IPS DF 6.9 (cell line): ENCODE measurements around the gene DLD.
"Not testable (repeated sequence)": the region's sequence is repeated elsewhere in the genome, so short reads cannot be mapped to it uniquely, and the experiment has no call there.

Source experiments
- DNase-seq: peaks from one replicate; pipeline ENCODE4 v3.0.0-alpha.2; 2013; ENCODE audit warnings: low read depth, low spot score
- H3K27ac ChIP-seq: one replicate; pipeline ENCODE4 v1.5.1; 2013; ENCODE audit warnings: low read length, control low read depth
- H3K27me3 ChIP-seq: 2 replicates; pipeline ENCODE4 v1.6.1; 2013; ENCODE audit warnings: mild to moderate bottlenecking, low read length; ENCODE audit not compliant: control insufficient read depth, insufficient read depth
- H3K36me3 ChIP-seq: 2 replicates; pipeline ENCODE4 v1.6.1; 2013; ENCODE audit warnings: low read length; ENCODE audit not compliant: control insufficient read depth, insufficient read depth
- H3K4me1 ChIP-seq: 2 replicates; pipeline ENCODE4 v1.6.1; 2013; ENCODE audit warnings: low read length; ENCODE audit not compliant: control insufficient read depth, insufficient read depth
- H3K4me3 ChIP-seq: 2 replicates; pipeline ENCODE4 v1.5.1; 2013; ENCODE audit warnings: mild to moderate bottlenecking, low read length
- H3K9me3 ChIP-seq: 2 replicates; pipeline ENCODE4 v1.6.1; 2013; ENCODE audit warnings: low read length, inconsistent platforms; ENCODE audit not compliant: control insufficient read depth, insufficient read depth
- WGBS: extraction: QIAGEN DNeasy Blood & Tissue Kit; methylation state at CpG from one replicate; pipeline ENCODE4 v1.1.7; 2013; ENCODE audit warnings: mixed read lengths, missing lambda C conversion rate; ENCODE audit not compliant: insufficient read length, insufficient coverage; 5-methylcytosine and 5-hydroxymethylcytosine counted together

The DLD gene

DNA sequence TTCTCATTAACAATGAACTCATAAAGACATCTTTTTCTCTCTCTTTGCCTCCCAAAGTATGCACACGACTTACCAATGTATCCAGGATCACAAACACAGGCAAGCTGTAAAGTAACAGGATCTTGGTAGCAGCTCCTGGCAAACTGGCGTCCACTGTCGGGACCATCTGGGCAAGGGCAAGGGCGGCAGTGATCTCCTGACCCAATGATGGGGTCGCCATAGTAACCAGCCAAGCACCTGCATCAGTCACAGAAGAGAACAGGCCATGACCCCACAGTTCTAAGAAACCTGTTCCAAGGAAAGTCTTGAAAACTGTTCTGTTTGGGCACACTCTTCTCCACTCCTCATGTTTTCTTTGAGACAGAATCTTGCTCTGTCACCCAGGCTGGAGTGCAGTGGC is 64.4 kb downstream of the DLD start:
- H3K4me1 ChIP-seq = peaks cover 11% of the 10 kb centered on the region
- DNase-seq = no peak
- H3K36me3 ChIP-seq = no peaks in the 10 kb centered on the region
- H3K4me3 ChIP-seq = no peak overlapping the region
- H3K27ac ChIP-seq = no peak overlapping the region
- no peaks in the 10 kb centered on the region for H3K9me3 ChIP-seq
- H3K27me3 ChIP-seq = no peaks in the 10 kb centered on the region
- WGBS = no CpG with 5 or more reads among the region's 5 CpGs

- H3K9me3 ChIP-seq, DNase-seq, H3K4me1 ChIP-seq, H3K36me3 ChIP-seq, H3K27me3 ChIP-seq, H3K4me3 ChIP-seq, H3K27ac ChIP-seq: not testable (repeated sequence)
- WGBS = no CpG with 5 or more reads among the region's 4 CpGs
Observed at GRCh38 chr7:107956950-107957349, 66.0 kb downstream of the DLD start.

- no peaks in the 10 kb centered on the region for H3K9me3 ChIP-seq
- no CpG with 5 or more reads among the region's 2 CpGs for WGBS
- H3K36me3 ChIP-seq = no peaks in the 10 kb centered on the region
- H3K27me3 ChIP-seq = no peaks in the 10 kb centered on the region
- no peak overlapping the region for H3K27ac ChIP-seq
- no peak overlapping the region for H3K4me3 ChIP-seq
- H3K4me1 ChIP-seq = peaks cover 6% of the 10 kb centered on the region
- no peak for DNase-seq
Observed at GRCh38 chr7:107957436-107957835, 66.5 kb downstream of the DLD start.

DNA sequence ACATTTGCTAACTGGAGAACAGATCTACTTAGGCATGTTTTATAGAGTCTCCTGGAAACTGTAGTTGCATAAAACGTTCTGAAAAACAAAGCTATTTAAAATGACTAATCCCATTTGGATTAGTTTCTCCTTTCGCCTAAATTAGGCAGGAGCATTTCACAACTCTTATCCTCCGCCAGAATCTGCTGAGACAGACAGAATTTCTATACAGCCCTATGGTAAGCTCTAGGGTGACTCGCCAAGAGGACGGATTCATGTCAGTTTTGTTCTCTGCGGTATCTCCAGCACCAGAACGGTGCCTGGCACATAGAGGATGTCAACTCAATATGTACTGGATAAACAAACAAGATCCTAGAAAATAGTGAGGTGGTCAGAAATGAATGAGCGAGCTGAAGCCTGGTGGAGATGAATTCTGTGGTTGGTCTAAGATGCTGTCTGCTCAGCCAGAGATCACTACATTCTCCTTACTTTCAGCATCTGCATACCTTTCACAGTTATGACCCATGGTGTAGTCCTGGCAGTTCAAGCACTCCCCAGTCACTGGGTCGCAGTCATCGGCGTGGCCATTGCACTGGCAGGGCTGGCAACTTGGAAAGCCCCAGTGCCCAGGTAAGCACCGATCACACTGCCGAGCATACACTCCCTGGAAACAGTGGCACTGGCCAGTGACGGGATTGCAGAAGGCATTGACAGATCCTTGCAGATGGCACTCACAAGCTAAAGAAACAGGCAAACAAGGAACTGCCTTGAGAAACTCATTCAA is 68.0 kb downstream of the DLD start:
- H3K9me3 ChIP-seq = no peaks in the 10 kb centered on the region
- no peak for DNase-seq
- H3K36me3 ChIP-seq = no peaks in the 10 kb centered on the region
- no peak overlapping the region for H3K27ac ChIP-seq
- WGBS = no CpG with 5 or more reads among the region's 14 CpGs
- peaks cover 5% of the 10 kb centered on the region for H3K4me1 ChIP-seq
- H3K27me3 ChIP-seq = no peaks in the 10 kb centered on the region
- H3K4me3 ChIP-seq = no peak overlapping the region

DNA sequence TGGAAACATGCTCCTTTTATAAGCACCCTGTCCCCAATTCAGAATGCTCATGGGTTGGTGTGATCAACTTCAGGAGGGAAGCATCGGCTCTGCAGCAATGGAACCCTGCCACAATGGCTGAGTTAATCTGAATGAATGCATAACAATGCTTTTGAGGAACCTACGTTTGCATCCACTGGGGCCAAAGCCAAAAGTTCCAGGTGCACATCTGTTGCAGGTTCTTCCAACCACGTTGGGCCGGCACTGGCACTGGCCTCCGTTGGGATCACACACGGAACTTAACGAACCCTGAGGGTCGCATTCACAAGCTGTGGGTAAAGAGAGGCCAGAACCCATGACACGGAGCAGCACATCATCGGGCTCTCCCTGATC is 68.5 kb downstream of the DLD start:
- Histone ChIP-seq H3K4me1 (peaks cover 5% of the 10 kb centered on the region), H3K9me3 (no peaks in the 10 kb centered on the region), H3K27ac (no peak overlapping the region), H3K36me3 (no peaks in the 10 kb centered on the region), H3K4me3 (no peak overlapping the region), H3K27me3 (no peaks in the 10 kb centered on the region)
- no peak for DNase-seq
- whole genome bisulfite sequencing = no CpG with 5 or more reads among the region's 10 CpGs

DNA sequence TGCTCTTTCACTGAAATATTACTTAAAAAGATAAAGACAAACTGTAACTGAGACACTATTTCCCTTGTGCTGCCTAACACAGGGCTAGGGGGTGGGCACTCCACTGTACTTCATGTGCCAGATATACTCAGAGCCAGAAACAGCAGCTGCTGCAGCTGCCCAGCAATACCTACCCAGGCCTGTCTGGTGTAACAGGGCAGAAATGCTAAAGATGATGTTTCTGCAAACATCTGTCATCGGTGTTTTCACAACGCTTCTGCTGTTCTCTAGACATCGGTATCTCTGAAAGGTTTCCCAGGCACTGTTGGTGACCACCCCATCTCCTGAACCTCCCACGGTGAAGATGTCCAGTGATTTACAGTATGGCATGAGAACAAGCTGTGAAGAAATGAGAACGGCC is 69.3 kb downstream of the DLD start:
- H3K4me3 ChIP-seq = no peak overlapping the region
- WGBS = no CpG with 5 or more reads among the region's 5 CpGs
- H3K27ac ChIP-seq = no peak overlapping the region
- H3K4me1 ChIP-seq = peaks cover 5% of the 10 kb centered on the region
- no peaks in the 10 kb centered on the region for H3K36me3 ChIP-seq
- no peaks in the 10 kb centered on the region for H3K9me3 ChIP-seq
- H3K27me3 ChIP-seq = no peaks in the 10 kb centered on the region
- DNase-seq = no peak

DNA sequence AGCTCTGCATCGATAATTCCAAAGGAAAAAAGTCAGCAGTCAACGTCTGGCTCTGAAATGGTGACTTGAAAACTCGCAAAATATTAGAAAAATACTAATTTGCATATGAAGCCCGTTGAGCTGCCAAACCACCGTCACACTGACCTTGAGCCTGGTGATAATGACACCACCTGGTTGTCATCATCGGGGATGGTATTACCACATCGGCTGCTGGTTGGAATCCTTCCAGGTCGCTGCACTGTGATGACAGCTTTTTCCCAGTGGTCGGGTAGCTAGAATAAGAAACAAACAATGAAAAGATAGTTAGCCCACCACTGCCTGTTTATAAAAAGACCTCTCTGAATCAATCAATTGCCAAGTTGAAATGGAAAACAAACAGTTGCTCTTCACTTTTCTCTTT is 70.4 kb downstream of the DLD start:
- Histone ChIP-seq H3K4me3 (no peak overlapping the region), H3K27ac (no peak overlapping the region), H3K4me1 (peaks cover 6% of the 10 kb centered on the region), H3K9me3 (no peaks in the 10 kb centered on the region), H3K36me3 (no peaks in the 10 kb centered on the region), H3K27me3 (no peaks in the 10 kb centered on the region)
- DNase-seq = no peak
- WGBS = no CpG with 5 or more reads among the region's 9 CpGs

DNA sequence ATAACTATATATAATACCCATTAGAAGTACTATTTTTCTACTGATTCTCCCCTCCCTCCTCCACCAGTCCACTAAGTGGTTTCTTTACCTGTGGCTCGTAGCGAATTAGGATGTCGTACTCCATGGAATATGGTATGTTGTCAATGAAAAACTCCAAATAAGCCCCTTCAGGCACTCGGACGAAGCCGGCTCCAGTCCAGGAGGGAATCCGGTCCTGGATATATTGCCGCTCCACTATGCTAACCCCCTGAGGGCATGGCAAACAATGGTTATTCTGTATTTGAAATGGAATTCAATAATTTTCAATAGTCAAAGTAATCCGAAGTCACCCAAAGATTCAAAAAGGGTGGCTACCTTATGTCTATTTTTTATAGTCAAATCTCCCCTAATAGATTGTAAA is 71.8 kb downstream of the DLD start:
- H3K27me3 ChIP-seq = no peaks in the 10 kb centered on the region
- no peaks in the 10 kb centered on the region for H3K36me3 ChIP-seq
- no CpG with 5 or more reads among the region's 9 CpGs for WGBS

GRCh38 chr7:107964510-107964909 is 73.5 kb downstream of the DLD start:
- DNase-seq = no peak
- no peaks in the 10 kb centered on the region for H3K36me3 ChIP-seq
- no peaks in the 10 kb centered on the region for H3K9me3 ChIP-seq
- peaks cover 8% of the 10 kb centered on the region for H3K4me1 ChIP-seq
- WGBS = no CpG with 5 or more reads among the region's 11 CpGs
- no peak overlapping the region for H3K27ac ChIP-seq
- no peak overlapping the region for H3K4me3 ChIP-seq
- no peaks in the 10 kb centered on the region for H3K27me3 ChIP-seq

More for the DNA sequence above, 71.8 kb downstream of the DLD start:
- no peak for DNase-seq
- Histone ChIP-seq H3K4me3 (no peak overlapping the region), H3K9me3 (no peaks in the 10 kb centered on the region), H3K27ac (no peak overlapping the region), H3K4me1 (peaks cover 10% of the 10 kb centered on the region)

DNA sequence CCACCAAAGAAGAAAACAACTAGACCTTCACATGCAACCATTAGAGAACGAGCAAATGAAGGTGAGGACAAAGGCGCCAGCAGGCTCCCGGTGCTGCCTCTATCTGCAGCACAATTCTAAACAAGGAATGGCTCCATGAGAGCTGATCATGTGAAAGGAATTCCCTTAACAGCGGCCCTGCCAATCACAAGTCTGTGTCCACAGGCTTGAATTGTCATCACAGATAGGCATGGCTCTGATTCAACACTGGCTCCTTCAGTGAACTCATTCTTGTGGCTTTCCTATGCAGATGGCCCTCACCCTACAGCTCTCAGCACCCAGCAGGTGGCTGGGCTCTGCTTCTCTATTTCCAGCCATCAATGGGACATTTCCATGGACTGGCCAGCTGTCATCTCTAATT is 75.7 kb downstream of the DLD start:
- WGBS = no CpG with 5 or more reads among the region's 4 CpGs
- Histone ChIP-seq H3K27ac (no peak overlapping the region), H3K27me3 (no peaks in the 10 kb centered on the region), H3K4me3 (no peak overlapping the region), H3K9me3 (no peaks in the 10 kb centered on the region), H3K36me3 (no peaks in the 10 kb centered on the region), H3K4me1 (peaks cover 5% of the 10 kb centered on the region)
- DNase-seq = no peak

DNA sequence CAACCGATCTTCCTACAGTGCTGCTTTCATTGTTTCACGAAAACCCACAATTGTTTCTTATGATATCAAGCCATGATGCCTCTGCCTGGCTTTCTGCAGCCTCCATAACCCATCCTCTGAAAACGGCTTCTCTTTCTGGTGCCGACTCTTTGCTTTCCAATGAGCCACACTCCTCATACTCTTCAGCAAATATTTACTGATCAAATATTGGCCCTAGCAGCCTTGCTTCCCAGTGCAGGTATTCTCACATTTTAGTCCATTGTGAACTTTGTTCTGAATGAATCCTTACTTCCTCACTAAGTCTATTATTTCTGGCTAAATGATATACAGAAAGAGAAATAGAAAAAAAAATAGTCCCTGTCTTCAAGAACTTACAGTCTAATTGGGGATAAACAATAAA is 76.4 kb downstream of the DLD start:
- no CpG with 5 or more reads among the region's 4 CpGs for WGBS
- Histone ChIP-seq H3K36me3 (no peaks in the 10 kb centered on the region), H3K27me3 (no peaks in the 10 kb centered on the region), H3K4me3 (no peak overlapping the region), H3K27ac (no peak overlapping the region), H3K4me1 (peaks cover 5% of the 10 kb centered on the region), H3K9me3 (no peaks in the 10 kb centered on the region)
- DNase-seq = no peak
